GF-D8 (cell line): ENCODE data around the gene PEX26.
A peak's percentile ranks its signal among the peaks of the same experiment; 100 is the strongest.
"Not testable (repeated sequence)": the region's sequence is repeated elsewhere in the genome, so short reads cannot be mapped to it uniquely, and the experiment has no call there.

Source experiments
- DNase-seq: peaks from one replicate; lab custom pipeline; 2025; lab: John Stamatoyannopoulos, UW

Gene PEX26

GRCh38 chr22:18077639-18078328 is at the start of gene PEX26:
Gene PEX26 (plus strand): TSS chr22:18077990. CDS start chr22:18078377, 387 bp downstream.
- peak; percentile 87 for DNase-seq

- DNase-seq = no peak
Measured at GRCh38 chr22:18028817-18029527, 48.8 kb upstream of the PEX26 start.

DNA sequence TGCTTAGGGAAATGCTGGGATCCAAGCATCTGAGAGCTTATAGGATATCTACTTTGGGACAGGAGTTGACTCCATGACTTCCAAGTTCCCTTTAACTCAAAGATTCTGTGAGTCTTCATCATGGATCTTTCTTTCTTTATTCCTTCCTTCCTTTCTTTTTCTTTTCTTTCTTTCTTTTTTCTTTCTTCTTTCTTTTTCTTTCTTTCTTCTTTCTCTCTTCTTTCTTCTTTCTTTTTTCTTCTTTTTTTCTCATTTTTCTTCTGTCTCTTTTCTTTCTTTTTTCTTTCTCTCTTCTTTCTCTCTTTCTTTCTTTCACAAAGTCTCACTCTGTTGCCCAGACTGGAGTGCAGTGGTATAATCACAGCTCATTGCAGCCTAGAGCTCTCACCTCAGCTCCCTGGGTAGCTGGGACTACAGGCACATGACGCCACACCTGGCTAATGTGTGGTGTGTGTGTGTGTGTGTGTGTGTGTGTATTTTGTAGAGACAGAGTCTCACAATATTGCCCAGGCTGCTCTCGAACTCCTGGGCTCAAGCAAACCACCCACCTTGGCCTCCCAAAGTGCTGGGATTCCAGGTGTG is 48.0 kb upstream of the PEX26 start:
- no peak for DNase-seq

- no peak for DNase-seq
Measured at GRCh38 chr22:18031695-18032454, 45.9 kb upstream of the PEX26 start.

GRCh38 chr22:18032455-18033101 is 45.2 kb upstream of the PEX26 start:
- no peak for DNase-seq

DNA sequence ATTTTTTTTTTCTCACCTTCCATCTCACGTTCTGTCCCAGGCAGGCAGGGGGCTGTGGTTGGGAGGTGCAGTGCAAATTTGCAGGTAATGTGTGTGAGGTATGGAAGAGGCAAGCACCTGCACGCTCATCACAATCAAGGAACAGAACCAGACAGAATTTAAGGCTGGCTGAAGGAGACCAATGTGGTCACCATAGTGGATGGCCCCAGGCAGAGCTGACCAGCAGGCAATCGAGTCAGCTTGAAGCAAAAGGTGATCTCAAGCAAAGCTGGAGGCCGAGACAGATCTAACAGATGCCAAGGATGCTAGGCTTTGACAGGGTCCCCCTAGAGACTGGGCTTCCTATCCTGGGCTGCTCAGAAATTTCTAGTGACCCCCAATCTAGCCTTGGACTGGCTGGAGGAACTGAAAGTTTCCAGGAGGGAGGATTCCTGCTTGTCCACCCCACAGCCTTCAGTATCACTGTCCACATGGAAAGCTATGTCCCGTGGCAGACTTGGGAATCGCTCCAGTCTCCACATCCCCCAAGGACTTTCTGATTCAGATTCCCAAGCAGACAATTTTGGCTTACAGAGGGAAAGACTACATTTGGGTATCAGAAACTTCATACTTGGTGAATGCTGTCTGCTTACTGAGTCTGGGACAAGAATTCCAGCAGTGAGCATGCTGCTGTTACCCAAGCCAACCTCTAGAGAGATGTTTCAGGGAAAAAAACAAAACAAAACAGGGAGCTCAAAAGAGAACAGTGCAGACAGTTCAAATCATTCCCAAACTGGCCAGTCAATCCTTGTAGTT is 44.4 kb upstream of the PEX26 start:
- no peak for DNase-seq

GRCh38 chr22:18034076-18034475 is 43.7 kb upstream of the PEX26 start:
- no peak for DNase-seq

GRCh38 chr22:18035751-18036150 is 42.0 kb upstream of the PEX26 start:
- no peak for DNase-seq

- DNase-seq = not testable (repeated sequence)
Measured at GRCh38 chr22:18040898-18041297, 36.9 kb upstream of the PEX26 start.

GRCh38 chr22:18042685-18043084 is 35.1 kb upstream of the PEX26 start:
- peak; percentile 2 for DNase-seq

DNA sequence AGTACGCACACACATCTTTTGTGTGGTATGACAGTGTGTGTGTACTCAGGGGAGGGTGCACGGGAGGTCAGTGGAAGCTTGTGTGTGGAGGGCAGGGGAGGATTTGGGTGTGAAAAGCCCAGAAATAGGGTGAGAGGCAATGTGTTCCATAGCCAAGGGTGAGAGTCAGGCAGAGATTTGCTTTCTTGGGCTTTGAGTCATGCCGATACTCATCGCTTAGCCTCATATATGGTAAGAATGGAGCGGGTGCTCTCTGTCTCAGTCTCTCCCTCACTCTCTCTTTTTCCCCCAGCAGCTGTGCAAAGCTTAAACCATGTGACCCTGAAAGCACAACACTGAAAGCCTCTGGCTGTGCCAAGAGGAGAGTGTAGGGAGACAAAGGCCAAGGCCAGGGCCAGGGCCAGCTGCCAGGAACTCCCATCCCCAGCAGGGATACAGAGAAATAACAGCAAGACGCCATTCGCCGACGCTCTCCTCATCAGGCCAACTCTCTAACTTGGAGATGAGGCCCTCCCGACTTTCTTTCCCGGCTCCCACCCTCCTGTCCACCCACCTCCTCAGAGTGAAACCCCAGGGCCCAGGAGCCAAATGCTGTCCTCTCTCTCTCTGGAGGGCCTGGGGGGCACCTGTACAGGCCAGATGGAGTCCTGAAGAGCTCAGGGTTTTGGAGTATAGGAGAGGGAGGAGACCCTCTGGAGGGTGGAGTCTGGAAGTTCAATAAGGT is 33.1 kb upstream of the PEX26 start:
- no peak for DNase-seq

DNA sequence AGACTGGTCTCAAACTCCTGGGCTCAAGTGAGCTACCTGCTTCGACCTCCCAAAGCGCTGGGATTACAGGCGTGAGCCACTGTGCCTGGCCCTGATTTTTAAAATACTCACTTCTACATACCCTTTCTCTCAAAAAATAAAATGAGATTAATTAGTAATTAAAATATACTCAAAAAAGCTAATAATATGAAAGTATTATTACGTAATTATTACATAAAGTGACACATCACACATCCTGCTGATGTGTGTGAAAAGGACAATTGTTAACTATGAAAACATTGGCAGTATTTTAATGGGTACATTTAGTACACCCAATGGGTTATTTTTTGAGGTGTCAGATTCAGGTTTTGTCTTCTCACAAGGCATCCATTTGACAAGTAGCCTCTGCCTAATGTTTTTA is 32.0 kb upstream of the PEX26 start:
- no peak for DNase-seq

- DNase-seq = no peak
Measured at GRCh38 chr22:18048041-18048440, 29.7 kb upstream of the PEX26 start.

DNA sequence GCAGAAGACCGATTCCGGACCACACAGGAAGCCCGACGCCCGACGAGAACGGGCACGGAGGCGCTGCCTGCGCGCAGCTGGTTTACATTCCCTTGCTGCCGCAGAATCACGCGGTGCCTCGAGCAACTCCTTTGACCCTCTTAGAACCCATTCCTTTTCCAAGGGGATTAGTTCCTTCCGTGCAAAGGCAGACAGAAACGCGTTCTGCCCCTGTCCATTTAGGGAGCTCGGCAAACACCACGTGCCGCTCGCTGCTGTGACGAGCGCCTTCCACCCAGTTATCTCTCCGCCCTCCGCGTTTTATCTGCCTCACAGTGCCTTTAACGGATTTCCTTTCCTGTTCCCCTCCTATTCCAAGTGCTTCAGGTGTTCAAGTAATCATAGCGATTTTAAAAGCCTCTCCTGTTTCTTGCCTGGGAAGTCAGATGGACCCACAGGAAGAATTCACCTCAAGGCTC is 29.3 kb upstream of the PEX26 start:
- DNase-seq = no peak

- DNase-seq = no peak
Measured at GRCh38 chr22:18050065-18050464, 27.7 kb upstream of the PEX26 start.

GRCh38 chr22:18051113-18051512 is 26.7 kb upstream of the PEX26 start:
- not testable (repeated sequence) for DNase-seq

- not testable (repeated sequence) for DNase-seq
Measured at GRCh38 chr22:18053216-18053946, 24.4 kb upstream of the PEX26 start.

DNA sequence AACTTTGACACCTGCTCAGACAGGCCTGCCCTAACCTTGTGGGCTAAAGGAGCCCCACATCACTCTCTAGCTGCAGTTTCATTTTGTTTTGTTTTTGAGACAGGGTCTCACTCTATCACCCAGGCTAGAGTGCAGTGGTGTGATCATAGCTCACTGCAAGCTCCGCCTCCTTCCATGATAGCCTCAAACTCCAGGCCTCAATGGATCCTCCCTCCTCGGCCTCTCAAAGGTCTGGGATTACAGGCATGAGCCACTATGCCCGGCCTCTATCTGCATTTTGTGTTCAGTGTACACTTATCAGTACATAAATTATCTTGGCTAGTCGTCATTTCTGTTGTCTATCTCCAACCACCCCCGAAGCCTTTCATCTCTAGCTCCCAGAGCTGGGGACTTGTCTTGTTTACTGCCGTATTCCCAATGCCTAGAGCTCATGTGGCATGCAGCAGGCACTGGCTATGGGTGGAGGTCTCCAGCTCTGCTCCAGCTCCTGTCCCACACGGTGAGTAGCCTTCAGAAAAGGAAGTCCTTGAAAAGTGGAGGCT is 22.1 kb upstream of the PEX26 start:
- DNase-seq = no peak

DNA sequence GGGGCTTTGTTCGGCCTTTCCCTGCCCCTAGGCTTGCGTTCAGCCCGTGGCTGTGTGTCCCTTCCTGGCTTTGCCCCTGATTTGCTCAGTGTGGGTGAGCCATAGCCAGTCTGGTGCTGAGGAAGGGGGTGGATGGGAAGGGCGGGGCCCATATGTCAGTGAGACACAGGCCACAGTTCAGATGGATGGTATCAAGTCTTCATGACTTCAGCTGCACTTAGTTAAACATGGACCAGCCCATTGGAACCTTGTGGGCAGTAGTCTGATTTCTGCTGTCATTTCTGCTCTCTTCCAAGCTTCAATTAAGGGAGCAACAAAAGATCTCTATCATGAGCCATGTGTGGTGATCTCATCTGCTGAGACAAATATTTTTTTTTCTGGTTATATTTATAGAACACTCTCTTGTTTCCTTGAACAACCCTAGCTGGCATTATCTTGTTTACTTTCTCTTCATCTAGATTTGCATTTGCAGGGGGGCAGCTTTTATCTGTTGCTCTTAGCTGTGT is 21.6 kb upstream of the PEX26 start:
- no peak for DNase-seq
